Measurements from ENCODE around the gene PSMB2. TPM values are rescaled to one million over a fixed set of nuclear protein-coding genes. Genes with fewer than 3 reads are reported as not detected.

PSMB2 gene
- total RNA-seq, 4 donors from 2014 or later: 40.4 to 48.6 (median 41.5) TPM

DNA sequence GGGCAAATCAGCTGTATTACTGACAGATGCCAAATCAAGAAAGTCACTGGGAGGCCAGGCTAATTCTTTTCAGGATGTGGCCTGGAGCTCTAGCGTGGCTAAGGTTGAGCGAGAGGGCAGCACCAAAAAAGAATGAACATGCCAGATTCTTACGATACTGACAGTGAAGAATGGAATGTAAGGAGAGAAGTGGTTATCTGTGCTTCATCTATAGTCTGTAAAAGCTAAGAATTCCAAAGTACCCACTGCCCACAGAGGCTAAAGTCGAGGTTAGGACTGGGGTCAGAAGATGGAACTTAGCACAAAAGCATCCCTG is 35.5 kb downstream of the PSMB2 start:
- no peak for TF ChIP-seq POLR2A (IDR thresholded peaks at IDR 0.05)
- TF ChIP-seq, protein P1, sequence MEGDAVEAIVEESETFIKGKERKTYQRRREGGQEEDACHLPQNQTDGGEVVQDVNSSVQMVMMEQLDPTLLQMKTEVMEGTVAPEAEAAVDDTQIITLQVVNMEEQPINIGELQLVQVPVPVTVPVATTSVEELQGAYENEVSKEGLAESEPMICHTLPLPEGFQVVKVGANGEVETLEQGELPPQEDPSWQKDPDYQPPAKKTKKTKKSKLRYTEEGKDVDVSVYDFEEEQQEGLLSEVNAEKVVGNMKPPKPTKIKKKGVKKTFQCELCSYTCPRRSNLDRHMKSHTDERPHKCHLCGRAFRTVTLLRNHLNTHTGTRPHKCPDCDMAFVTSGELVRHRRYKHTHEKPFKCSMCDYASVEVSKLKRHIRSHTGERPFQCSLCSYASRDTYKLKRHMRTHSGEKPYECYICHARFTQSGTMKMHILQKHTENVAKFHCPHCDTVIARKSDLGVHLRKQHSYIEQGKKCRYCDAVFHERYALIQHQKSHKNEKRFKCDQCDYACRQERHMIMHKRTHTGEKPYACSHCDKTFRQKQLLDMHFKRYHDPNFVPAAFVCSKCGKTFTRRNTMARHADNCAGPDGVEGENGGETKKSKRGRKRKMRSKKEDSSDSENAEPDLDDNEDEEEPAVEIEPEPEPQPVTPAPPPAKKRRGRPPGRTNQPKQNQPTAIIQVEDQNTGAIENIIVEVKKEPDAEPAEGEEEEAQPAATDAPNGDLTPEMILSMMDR (IDR thresholded peaks at IDR 0.05): no peak
- 84 to 88% methylated on average over 4 of the region's 4 CpGs for WGBS, 2 donors
- DNase-seq (ENCODE audit: low spot score in 2 of 2): no peak

DNA sequence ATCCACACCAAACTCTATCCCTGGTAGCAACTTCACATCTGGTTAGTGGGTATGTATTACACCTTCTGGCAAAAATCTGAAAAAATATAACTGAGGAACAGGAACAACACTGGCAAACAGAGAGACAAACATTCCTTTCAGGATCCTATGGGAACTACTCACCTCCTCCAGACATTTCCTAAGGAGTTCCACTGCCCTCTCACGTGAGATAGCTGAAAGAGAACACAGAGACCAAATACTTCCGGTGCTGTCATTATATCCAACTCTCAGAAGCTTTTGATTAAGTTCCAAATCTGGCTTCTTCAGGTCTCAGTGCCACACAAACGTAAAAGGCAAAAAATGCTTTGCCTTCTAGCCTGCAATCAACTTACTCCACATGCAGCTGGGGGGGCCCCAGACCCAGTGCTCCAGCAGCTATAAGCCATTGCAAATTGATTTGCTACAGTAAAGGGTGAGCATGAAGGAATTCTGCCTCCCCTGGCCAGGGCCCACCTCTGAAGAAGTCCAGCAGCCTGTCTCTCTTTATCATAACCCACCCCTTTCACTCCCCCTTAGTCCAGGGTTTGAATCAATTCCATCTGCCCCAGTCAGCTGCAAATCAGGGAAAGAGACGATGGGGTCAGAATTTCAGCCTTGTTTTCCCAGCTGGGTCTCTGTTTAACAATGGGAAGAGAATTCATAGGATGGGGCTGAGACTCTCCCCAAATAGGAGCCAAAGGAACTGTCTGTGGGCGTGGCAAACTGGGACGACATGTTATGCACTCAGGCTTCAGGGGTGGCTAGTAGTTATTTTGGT is 36.1 kb downstream of the PSMB2 start:
- no peak for DNase-seq (ENCODE audit: low spot score in 2 of 2)
- 82% methylated on average over 6 of the region's 6 CpGs for WGBS, 2 donors
- H3K4me3 ChIP-seq (ENCODE audit: low read depth, poor library complexity, severe bottlenecking): no peak overlapping the region
- intact Hi-C loops (cut with DNase I; ENCODE audit: low total_unique reads): no loop called here
- no peak for TF ChIP-seq POLR2A (IDR thresholded peaks at IDR 0.05)
- TF ChIP-seq, protein P1 (IDR thresholded peaks at IDR 0.05): no peak

More for the DNA sequence above, 35.5 kb downstream of the PSMB2 start:
- H3K4me3 ChIP-seq (ENCODE audit: low read depth, poor library complexity, severe bottlenecking): no peak overlapping the region
- intact Hi-C loops (cut with DNase I; ENCODE audit: low total_unique reads): no loop called here

DNA sequence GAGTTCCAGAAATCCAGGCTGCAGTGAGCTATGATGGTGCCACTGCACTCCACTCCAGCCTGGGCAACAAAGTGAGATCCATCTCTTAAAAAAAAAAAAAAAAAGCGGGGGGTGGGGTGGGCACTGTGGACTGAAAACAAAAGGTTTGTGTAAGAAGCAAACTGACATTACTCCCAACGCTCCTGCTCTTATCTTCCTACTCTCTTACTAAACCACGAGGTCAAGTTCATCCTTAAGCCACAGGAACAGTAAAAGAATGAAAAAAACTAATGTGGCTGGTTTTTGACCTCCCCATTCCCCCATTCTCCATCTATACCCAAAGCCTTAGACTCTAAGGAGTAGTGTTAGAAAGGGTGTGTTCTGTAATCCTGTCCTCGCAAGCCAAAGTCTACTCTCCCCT is 37.4 kb downstream of the PSMB2 start:
- 90 to 91% methylated on average over 4 of the region's 4 CpGs for WGBS, 2 donors
- intact Hi-C loops (cut with DNase I; ENCODE audit: low total_unique reads): no loop called here
- no peak for TF ChIP-seq POLR2A (IDR thresholded peaks at IDR 0.05)
- TF ChIP-seq, protein P1 (IDR thresholded peaks at IDR 0.05): no peak
- no peak for DNase-seq (ENCODE audit: low spot score in 2 of 2)
- no peak overlapping the region for H3K4me3 ChIP-seq (ENCODE audit: low read depth, poor library complexity, severe bottlenecking)

DNA sequence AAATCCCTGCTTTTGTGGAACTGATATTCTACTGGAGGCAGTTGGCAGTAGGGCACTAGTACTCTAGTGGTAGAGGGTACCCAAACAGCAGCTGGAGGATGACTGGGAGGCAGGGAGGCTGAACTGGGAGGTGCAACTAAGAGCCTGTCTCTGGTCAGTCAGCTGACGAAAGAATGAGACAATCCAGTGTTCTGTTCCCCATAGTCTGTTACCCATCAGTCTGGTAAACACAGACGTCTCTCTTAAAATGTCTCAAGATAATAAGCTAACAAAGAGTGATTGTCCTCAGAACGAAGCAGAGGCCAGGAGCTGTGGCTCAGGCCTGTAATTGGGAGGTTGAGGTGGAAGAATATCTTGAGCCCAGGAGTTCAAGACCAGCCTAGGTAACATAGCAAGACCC is 37.9 kb downstream of the PSMB2 start:
- TF ChIP-seq, protein P1 (IDR thresholded peaks at IDR 0.05): no peak
- TF ChIP-seq POLR2A (IDR thresholded peaks at IDR 0.05): no peak
- WGBS, 2 donors: 72 to 73% methylated on average over 3 of the region's 3 CpGs
- no peak for DNase-seq (ENCODE audit: low spot score in 2 of 2)
- H3K4me3 ChIP-seq (ENCODE audit: low read depth, poor library complexity, severe bottlenecking): no peak overlapping the region
- intact Hi-C loops (cut with DNase I; ENCODE audit: low total_unique reads): no loop called here

DNA sequence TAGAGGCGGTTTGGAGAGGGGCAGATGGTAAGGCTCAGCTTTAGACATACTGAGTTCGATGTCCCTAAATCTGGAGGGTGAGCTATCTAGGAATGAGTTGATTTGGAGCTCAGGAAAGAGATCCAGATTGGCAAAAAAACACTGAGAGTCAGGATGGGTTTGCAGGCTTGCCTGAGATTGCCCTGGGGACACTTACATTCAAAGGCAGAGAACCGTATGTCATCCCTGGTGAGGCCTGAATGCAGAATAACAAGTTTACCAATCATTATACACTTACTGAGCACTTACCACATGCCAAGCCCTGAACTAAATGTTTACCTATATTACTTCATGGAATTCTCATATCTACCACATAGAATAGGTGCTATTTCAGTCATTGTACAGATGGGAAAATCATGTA is 40.7 kb downstream of the PSMB2 start:
- intact Hi-C loops (cut with DNase I; ENCODE audit: low total_unique reads): no loop called here
- no peak overlapping the region for H3K4me3 ChIP-seq (ENCODE audit: low read depth, poor library complexity, severe bottlenecking)
- no peak for TF ChIP-seq POLR2A (IDR thresholded peaks at IDR 0.05)
- TF ChIP-seq, protein P1 (IDR thresholded peaks at IDR 0.05): no peak
- 73 to 80% methylated on average over 3 of the region's 3 CpGs for WGBS, 2 donors
- DNase-seq (ENCODE audit: low spot score in 2 of 2): no peak

DNA sequence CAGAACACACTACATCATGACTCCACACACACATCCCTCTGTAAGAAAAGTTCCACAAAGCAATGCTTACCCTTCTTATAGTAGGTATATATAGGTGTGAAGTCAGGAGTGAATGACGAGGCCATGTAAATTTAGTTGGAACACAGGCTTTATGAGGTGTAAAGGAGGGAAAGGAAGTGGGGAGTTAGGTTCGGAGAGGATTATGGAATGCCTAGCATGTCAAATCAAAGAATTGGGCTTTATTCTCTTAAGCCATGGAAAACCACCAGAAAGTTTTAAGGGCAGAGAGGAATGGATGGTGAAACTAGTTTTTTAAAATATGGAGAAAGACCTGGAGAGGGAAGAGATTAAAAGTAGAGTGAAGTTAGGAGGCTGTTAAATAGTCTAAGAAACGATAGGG is 41.9 kb downstream of the PSMB2 start:
- H3K4me3 ChIP-seq (ENCODE audit: low read depth, poor library complexity, severe bottlenecking): no peak overlapping the region
- DNase-seq (ENCODE audit: low spot score in 2 of 2): no peak
- WGBS, 2 donors: 78 to 79% methylated on average over 3 of the region's 3 CpGs
- TF ChIP-seq, protein P1 (IDR thresholded peaks at IDR 0.05): no peak
- no peak for TF ChIP-seq POLR2A (IDR thresholded peaks at IDR 0.05)
- intact Hi-C loops (cut with DNase I; ENCODE audit: low total_unique reads): no loop called here
